HCT116 (cell line): ENCODE results near the gene CDH4.

Experiments
- EZH2 ChIP-seq: fragments of 200-600 bp; sonication (generic); IDR thresholded peaks from 2 replicates; pipeline ENCODE4 v1.6.1; 2017; ENCODE audit warnings: antibody characterized with exemption, mixed run types
- JUND ChIP-seq: IDR thresholded peaks from 2 replicates; pipeline ENCODE4 v1.6.1; 2012
- POLR2A ChIP-seq: IDR thresholded peaks from 2 replicates; pipeline ENCODE4 v1.7.0; 2011; ENCODE audit warnings: borderline replicate concordance; ENCODE audit not compliant: insufficient read depth, insufficient read length; ENCODE audit errors: extremely low read depth
- RAD21 ChIP-seq: IDR thresholded peaks from 2 replicates; pipeline ENCODE4 v1.6.1; 2012; ENCODE audit warnings: low read depth, mild to moderate bottlenecking
- SIN3A ChIP-seq: IDR thresholded peaks from 2 replicates; pipeline ENCODE4 v1.6.1; 2012; ENCODE audit warnings: low read depth
- SP1 ChIP-seq: IDR thresholded peaks from 2 replicates; pipeline ENCODE4 v1.6.1; 2012; ENCODE audit warnings: low read depth
- TF ChIP-seq, protein P1 (sequence below): IDR thresholded peaks from 2 replicates; pipeline ENCODE4 v1.6.1; 2012; ENCODE audit warnings: low read depth
- TF ChIP-seq, protein P2 (sequence below), 3 experiments: fragments of 200-600 bp in 1 of 3; sonication (generic) in 1 of 3; IDR thresholded peaks in 2 of 3; conservative IDR thresholded peaks in 1 of 3; 2 replicates each; pipeline ENCODE4 v1.5.1; 2012 to 2017; ENCODE audit warnings: low read depth in 2 of 3, low read length in 2 of 3, antibody characterized with exemption in 1 of 3, borderline replicate concordance in 1 of 3, control low read depth in 1 of 3, mild to moderate bottlenecking in 1 of 3, mixed read lengths in 1 of 3, mixed run types in 1 of 3, moderate library complexity in 1 of 3; ENCODE audit not compliant: insufficient read depth in 1 of 3

- TF ChIP-seq, protein P1, sequence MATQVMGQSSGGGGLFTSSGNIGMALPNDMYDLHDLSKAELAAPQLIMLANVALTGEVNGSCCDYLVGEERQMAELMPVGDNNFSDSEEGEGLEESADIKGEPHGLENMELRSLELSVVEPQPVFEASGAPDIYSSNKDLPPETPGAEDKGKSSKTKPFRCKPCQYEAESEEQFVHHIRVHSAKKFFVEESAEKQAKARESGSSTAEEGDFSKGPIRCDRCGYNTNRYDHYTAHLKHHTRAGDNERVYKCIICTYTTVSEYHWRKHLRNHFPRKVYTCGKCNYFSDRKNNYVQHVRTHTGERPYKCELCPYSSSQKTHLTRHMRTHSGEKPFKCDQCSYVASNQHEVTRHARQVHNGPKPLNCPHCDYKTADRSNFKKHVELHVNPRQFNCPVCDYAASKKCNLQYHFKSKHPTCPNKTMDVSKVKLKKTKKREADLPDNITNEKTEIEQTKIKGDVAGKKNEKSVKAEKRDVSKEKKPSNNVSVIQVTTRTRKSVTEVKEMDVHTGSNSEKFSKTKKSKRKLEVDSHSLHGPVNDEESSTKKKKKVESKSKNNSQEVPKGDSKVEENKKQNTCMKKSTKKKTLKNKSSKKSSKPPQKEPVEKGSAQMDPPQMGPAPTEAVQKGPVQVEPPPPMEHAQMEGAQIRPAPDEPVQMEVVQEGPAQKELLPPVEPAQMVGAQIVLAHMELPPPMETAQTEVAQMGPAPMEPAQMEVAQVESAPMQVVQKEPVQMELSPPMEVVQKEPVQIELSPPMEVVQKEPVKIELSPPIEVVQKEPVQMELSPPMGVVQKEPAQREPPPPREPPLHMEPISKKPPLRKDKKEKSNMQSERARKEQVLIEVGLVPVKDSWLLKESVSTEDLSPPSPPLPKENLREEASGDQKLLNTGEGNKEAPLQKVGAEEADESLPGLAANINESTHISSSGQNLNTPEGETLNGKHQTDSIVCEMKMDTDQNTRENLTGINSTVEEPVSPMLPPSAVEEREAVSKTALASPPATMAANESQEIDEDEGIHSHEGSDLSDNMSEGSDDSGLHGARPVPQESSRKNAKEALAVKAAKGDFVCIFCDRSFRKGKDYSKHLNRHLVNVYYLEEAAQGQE, result no peak
- TF ChIP-seq, protein P2, sequence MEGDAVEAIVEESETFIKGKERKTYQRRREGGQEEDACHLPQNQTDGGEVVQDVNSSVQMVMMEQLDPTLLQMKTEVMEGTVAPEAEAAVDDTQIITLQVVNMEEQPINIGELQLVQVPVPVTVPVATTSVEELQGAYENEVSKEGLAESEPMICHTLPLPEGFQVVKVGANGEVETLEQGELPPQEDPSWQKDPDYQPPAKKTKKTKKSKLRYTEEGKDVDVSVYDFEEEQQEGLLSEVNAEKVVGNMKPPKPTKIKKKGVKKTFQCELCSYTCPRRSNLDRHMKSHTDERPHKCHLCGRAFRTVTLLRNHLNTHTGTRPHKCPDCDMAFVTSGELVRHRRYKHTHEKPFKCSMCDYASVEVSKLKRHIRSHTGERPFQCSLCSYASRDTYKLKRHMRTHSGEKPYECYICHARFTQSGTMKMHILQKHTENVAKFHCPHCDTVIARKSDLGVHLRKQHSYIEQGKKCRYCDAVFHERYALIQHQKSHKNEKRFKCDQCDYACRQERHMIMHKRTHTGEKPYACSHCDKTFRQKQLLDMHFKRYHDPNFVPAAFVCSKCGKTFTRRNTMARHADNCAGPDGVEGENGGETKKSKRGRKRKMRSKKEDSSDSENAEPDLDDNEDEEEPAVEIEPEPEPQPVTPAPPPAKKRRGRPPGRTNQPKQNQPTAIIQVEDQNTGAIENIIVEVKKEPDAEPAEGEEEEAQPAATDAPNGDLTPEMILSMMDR (IDR thresholded peaks at IDR 0.05 in 2 of 3, conservative IDR thresholded peaks at IDR 0.05 in 1 of 3; ENCODE audit: borderline replicate concordance in 1 of 3, insufficient read depth in 1 of 3, low read depth in 2 of 3, low read length in 2 of 3), result no peak
- TF ChIP-seq RAD21 (no peak), POLR2A (no peak), JUND (no peak), EZH2 (no peak), SIN3A (no peak), SP1 (no peak)
Observed at GRCh38 chr20:61913423-61914225, 661.6 kb downstream of the CDH4 start.
